ENCODE data around the gene IL10RB. TPM values are rescaled to one million over a fixed set of nuclear protein-coding genes. Genes with fewer than 3 reads are reported as not detected.

Gene IL10RB
- total and polyA plus RNA-seq, 10 of the 15 experiments (the other 5 are each of a cell fraction or from before 2014, with no cell fraction given): 15.0 to 55.1 (median 34.9) TPM

- TF ChIP-seq REST (IDR thresholded peaks at IDR 0.05; ENCODE audit: low read depth, low read length) (no peak), GATAD2B (conservative IDR thresholded peaks at IDR 0.05; ENCODE audit: low read depth) (no peak), ZNF687 (IDR thresholded peaks at IDR 0.05) (no peak)
Observed at GRCh38 chr21:33313611-33314010, 47.4 kb downstream of the IL10RB start (continued).

- no peak for DNase-seq (ENCODE audit: low read depth, low spot score)
- no peaks in the 10 kb centered on the region for H3K79me2 ChIP-seq (ENCODE audit: control insufficient read depth, insufficient read depth, low read length)
- RAD21 ChIA-PET (ENCODE audit: unreplicated experiment): interaction anchor here (0.5 to 2.5 kb wide), 3 partner anchors 11 to 109 kb away, joined by 4 to 9 read pairs (median 4); partner anchors contain the start of gene IFNAR1
- BruUV-seq (replicated peaks): no TSS peak
- CTCF ChIA-PET: interaction anchor here (1.7 to 1.8 kb wide), 2 partner anchors 14 to 17 kb away, joined by 4 to 7 read pairs; no protein-coding TSS in a partner anchor
- POLR2A ChIA-PET: interaction anchor here (0.5 to 0.6 kb wide), 2 partner anchors 39 to 1038 kb away, joined by 3 to 4 read pairs; no protein-coding TSS in a partner anchor
- no peak for ATAC-seq
- in situ Hi-C loops (cut with MboI): no loop called here
- H3K9me3 ChIP-seq (replicated peaks; ENCODE audit: control insufficient read depth, insufficient read depth, low read length): peaks cover 7% of the 10 kb centered on the region; the same call in 2 of the 3 replicates
- no peak overlapping the region for H2AFZ ChIP-seq (ENCODE audit: control insufficient read depth, low read depth, low read length)
- intact Hi-C loops (cut with micrococcal nuclease; ENCODE audit: unreplicated experiment): no loop called here
- no peak overlapping the region for H3K4me2 ChIP-seq (ENCODE audit: control insufficient read depth, insufficient read depth)
- SMC1A ChIA-PET (ENCODE audit: uncharacterized antibody, unreplicated experiment): interaction anchor here (0.7 to 1.6 kb wide), 4 partner anchors 11 to 631 kb away, joined by 3 to 5 read pairs (median 4); partner anchors contain the start of gene IFNAR1
- H3K27me3 ChIP-seq (replicated peaks in 1 of 2; ENCODE audit: control insufficient read depth in 2 of 2, insufficient read depth in 2 of 2, low read length in 1 of 2): no peaks in the 10 kb centered on the region
- FAIRE-seq: no peak
- no peak overlapping the region for H3K4me3 ChIP-seq
- no peaks in the 10 kb centered on the region for H4K20me1 ChIP-seq (ENCODE audit: control insufficient read depth, insufficient read depth)
- H3K4me1 ChIP-seq (ENCODE audit: control insufficient read depth, insufficient read depth, low read length): peaks cover 7% of the 10 kb centered on the region
- 57% methylated on average over 4 of the region's 4 CpGs for WGBS (ENCODE audit: insufficient coverage, insufficient replicate concordance, low lambda C conversion rate, missing lambda C conversion rate)
- H3K27ac ChIP-seq (ENCODE audit: control insufficient read depth, insufficient read depth): no peak overlapping the region
- no peaks in the 10 kb centered on the region for H3K36me3 ChIP-seq (ENCODE audit: control insufficient read depth in 2 of 2, insufficient read depth in 2 of 2, low read length in 1 of 2)
- H3K9ac ChIP-seq (ENCODE audit: control insufficient read depth, insufficient read depth, low read length): no peak overlapping the region
- TF ChIP-seq IKZF2 (IDR thresholded peaks at IDR 0.05) (no peak), POLR2AphosphoS2 (IDR thresholded peaks at IDR 0.05; ENCODE audit: low read depth, low read length) (no peak), ZNF622 (IDR thresholded peaks at IDR 0.05) (no peak), YY1 (IDR thresholded peaks at IDR 0.05; ENCODE audit: low read depth, low read length) (no peak), EGR1 (IDR thresholded peaks at IDR 0.05; ENCODE audit: borderline replicate concordance in 1 of 2, low read depth in 2 of 2, low read length in 2 of 2) (no peak), GABPA (IDR thresholded peaks at IDR 0.05; ENCODE audit: low read depth) (no peak), CHD4 (IDR thresholded peaks at IDR 0.05) (no peak), PKNOX1 (IDR thresholded peaks at IDR 0.05) (no peak), IRF5 (IDR thresholded peaks at IDR 0.05; ENCODE audit: borderline replicate concordance) (no peak), ZSCAN29 (IDR thresholded peaks at IDR 0.05) (no peak)
Observed at GRCh38 chr21:33314111-33314510, 47.9 kb downstream of the IL10RB start.
